BE2C (cell line): Measurements from ENCODE around the gene NLGN3.

ENCODE experiments used
- DNase-seq: peaks from one replicate; pipeline ENCODE4 v3.0.0-alpha.2; 2020
- H3K27me3 ChIP-seq: fragments of 250-450 bp; sonication (Bioruptor Pico); 2 replicates; pipeline ENCODE4 v1.5.1; 2020; ENCODE audit warnings: mild to moderate bottlenecking
- H3K36me3 ChIP-seq: fragments of 250-450 bp; sonication (Bioruptor Pico); 2 replicates; pipeline ENCODE4 v1.5.1; 2020; ENCODE audit warnings: mild to moderate bottlenecking
- H3K4me1 ChIP-seq: fragments of 250-450 bp; sonication (Bioruptor Pico); 2 replicates; pipeline ENCODE4 v1.5.1; 2020
- H3K4me3 ChIP-seq: 2 replicates; pipeline ENCODE4 v1.5.1; 2011; ENCODE audit warnings: low read depth, low read length
- H3K9me3 ChIP-seq: fragments of 250-450 bp; sonication (Bioruptor Pico); 2 replicates; pipeline ENCODE4 v1.5.1; 2020
- TF ChIP-seq, protein P1 (sequence below): IDR thresholded peaks from 2 replicates; pipeline ENCODE4 v1.5.1; 2012; ENCODE audit warnings: mild to moderate bottlenecking, low read depth, low read length

The NLGN3 gene

GRCh38 chrX:71162981-71163380, 18.3 kb downstream of the NLGN3 start:
- Histone ChIP-seq H3K4me1 (no peaks in the 10 kb centered on the region), H3K36me3 (no peaks in the 10 kb centered on the region), H3K4me3 (no peak overlapping the region), H3K9me3 (no peaks in the 10 kb centered on the region), H3K27me3 (no peaks in the 10 kb centered on the region)
- TF ChIP-seq, protein P1, sequence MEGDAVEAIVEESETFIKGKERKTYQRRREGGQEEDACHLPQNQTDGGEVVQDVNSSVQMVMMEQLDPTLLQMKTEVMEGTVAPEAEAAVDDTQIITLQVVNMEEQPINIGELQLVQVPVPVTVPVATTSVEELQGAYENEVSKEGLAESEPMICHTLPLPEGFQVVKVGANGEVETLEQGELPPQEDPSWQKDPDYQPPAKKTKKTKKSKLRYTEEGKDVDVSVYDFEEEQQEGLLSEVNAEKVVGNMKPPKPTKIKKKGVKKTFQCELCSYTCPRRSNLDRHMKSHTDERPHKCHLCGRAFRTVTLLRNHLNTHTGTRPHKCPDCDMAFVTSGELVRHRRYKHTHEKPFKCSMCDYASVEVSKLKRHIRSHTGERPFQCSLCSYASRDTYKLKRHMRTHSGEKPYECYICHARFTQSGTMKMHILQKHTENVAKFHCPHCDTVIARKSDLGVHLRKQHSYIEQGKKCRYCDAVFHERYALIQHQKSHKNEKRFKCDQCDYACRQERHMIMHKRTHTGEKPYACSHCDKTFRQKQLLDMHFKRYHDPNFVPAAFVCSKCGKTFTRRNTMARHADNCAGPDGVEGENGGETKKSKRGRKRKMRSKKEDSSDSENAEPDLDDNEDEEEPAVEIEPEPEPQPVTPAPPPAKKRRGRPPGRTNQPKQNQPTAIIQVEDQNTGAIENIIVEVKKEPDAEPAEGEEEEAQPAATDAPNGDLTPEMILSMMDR, result no peak
- no peak for DNase-seq

GRCh38 chrX:71164071-71164470, 19.4 kb downstream of the NLGN3 start:
- H3K9me3 ChIP-seq, result no peaks in the 10 kb centered on the region
- H3K36me3 ChIP-seq, result no peaks in the 10 kb centered on the region
- TF ChIP-seq, protein P1, result no peak
- H3K27me3 ChIP-seq, result no peaks in the 10 kb centered on the region
- H3K4me1 ChIP-seq, result no peaks in the 10 kb centered on the region
- H3K4me3 ChIP-seq, result no peak overlapping the region
- DNase-seq, result no peak

GRCh38 chrX:71166461-71166860, 21.8 kb downstream of the NLGN3 start:
- no peaks in the 10 kb centered on the region for H3K36me3 ChIP-seq
- no peak overlapping the region for H3K4me3 ChIP-seq
- H3K4me1 ChIP-seq, result no peaks in the 10 kb centered on the region
- TF ChIP-seq, protein P1, result no peak
- no peak for DNase-seq
- no peaks in the 10 kb centered on the region for H3K9me3 ChIP-seq
- no peaks in the 10 kb centered on the region for H3K27me3 ChIP-seq

- Histone ChIP-seq H3K9me3 (no peaks in the 10 kb centered on the region), H3K4me3 (no peak overlapping the region), H3K4me1 (no peaks in the 10 kb centered on the region), H3K36me3 (no peaks in the 10 kb centered on the region), H3K27me3 (no peaks in the 10 kb centered on the region)
- DNase-seq, result no peak
- TF ChIP-seq, protein P1, result no peak
These were observed 22.6 kb downstream of the NLGN3 start for GRCh38 chrX:71167031-71167781.

- no peaks in the 10 kb centered on the region for H3K4me1 ChIP-seq
- TF ChIP-seq, protein P1, result no peak
- H3K4me3 ChIP-seq, result no peak overlapping the region
- H3K27me3 ChIP-seq, result no peaks in the 10 kb centered on the region
- H3K36me3 ChIP-seq, result no peaks in the 10 kb centered on the region
- no peaks in the 10 kb centered on the region for H3K9me3 ChIP-seq
- no peak for DNase-seq
These were observed 23.5 kb downstream of the NLGN3 start for GRCh38 chrX:71168134-71168533.

GRCh38 chrX:71169586-71169985, 24.9 kb downstream of the NLGN3 start:
- TF ChIP-seq, protein P1, result no peak
- Histone ChIP-seq H3K27me3 (no peaks in the 10 kb centered on the region), H3K9me3 (no peaks in the 10 kb centered on the region), H3K4me1 (no peaks in the 10 kb centered on the region), H3K36me3 (no peaks in the 10 kb centered on the region), H3K4me3 (no peak overlapping the region)
- DNase-seq, result no peak
